ENCODE results near the gene AUH. TPM values are rescaled to one million over a fixed set of nuclear protein-coding genes. Genes with fewer than 3 reads are reported as not detected.

The AUH gene
- total RNA-seq, 1 experiment from 2014 or later: 29.0 TPM

DNA sequence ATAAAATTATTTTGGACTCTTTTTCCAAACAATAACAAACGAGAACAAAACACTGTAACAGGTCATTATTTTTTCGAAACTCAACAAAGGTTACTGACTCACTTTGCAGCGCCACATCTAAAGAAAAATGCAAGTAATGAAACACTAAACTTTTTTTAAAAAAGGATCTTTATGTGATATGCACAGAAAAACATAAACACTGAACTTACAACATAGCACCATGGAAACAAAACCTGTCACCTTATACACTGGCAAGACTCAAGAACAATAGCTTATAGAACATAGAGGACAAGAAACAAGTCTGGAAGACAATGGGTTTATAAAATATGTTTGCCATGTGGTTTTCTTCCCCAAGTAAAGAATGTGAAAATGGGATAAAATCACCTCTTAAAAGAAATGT is 85.2 kb downstream of the AUH start:
- no TSS peak for BruUV-seq (replicated peaks)
- Histone ChIP-seq H3K9me3 (ENCODE audit: control insufficient read depth in 1 of 2, insufficient read depth in 1 of 2, low read depth in 1 of 2, low read length in 2 of 2) (no peaks in the 10 kb centered on the region), H3K9me2 (ENCODE audit: insufficient read depth) (no peaks in the 10 kb centered on the region), H3K27ac (ENCODE audit: low read depth, low read length) (no peak overlapping the region), H2AFZ (ENCODE audit: low read depth, low read length, poor library complexity, severe bottlenecking) (no peak overlapping the region), H3K9ac (ENCODE audit: low read length) (no peak overlapping the region), H3K4me1 (ENCODE audit: control insufficient read depth in 1 of 2, insufficient read depth in 2 of 2, low read length in 2 of 2) (peaks cover 2 to 14% of the 10 kb centered on the region in 2 experiments; a peak in 2 of 4 replicates), H3K4me2 (ENCODE audit: low read length) (no peak overlapping the region), H3K27me3 (ENCODE audit: insufficient read depth, low read length) (no peaks in the 10 kb centered on the region), H4K20me1 (ENCODE audit: insufficient read depth) (no peaks in the 10 kb centered on the region), H3K4me3 (replicated peaks in 1 of 2; ENCODE audit: low read depth in 1 of 2, low read length in 2 of 2) (no peak overlapping the region), H3K79me2 (ENCODE audit: insufficient read depth, low read length) (no peaks in the 10 kb centered on the region; the same call in 1 of the 2 replicates), H3K36me3 (ENCODE audit: control insufficient read depth in 1 of 2, insufficient read depth in 2 of 2, low read length in 2 of 2) (no peaks in the 10 kb centered on the region)
- DNase-seq (ENCODE audit: low read depth, low spot score) (no peak), ATAC-seq (no peak)
- POLR2A ChIA-PET: no interaction called here
- intact Hi-C loops (cut with micrococcal nuclease): no loop called here
- CTCF ChIA-PET: no interaction called here
- TF ChIP-seq SRF (IDR thresholded peaks at IDR 0.05; ENCODE audit: low read depth) (no peak), EZH2 (IDR thresholded peaks at IDR 0.05) (no peak), EZH2phosphoT487 (IDR thresholded peaks at IDR 0.05; ENCODE audit: borderline replicate concordance) (no peak), POLR2A (IDR thresholded peaks at IDR 0.05; ENCODE audit: borderline replicate concordance, extremely low read depth, insufficient read depth, insufficient read length) (no peak), CBX3 (IDR thresholded peaks at IDR 0.05; ENCODE audit: low read depth) (no peak), JUND (IDR thresholded peaks at IDR 0.05) (no peak), ELF1 (IDR thresholded peaks at IDR 0.05; ENCODE audit: borderline replicate concordance, low read depth) (no peak), SP1 (IDR thresholded peaks at IDR 0.05; ENCODE audit: low read depth) (no peak), POLR2AphosphoS5 (IDR thresholded peaks at IDR 0.05; ENCODE audit: low read depth, low read length) (no peak), ZNF274 (IDR thresholded peaks at IDR 0.05; ENCODE audit: low read depth, low read length) (no peak), ZFX (IDR thresholded peaks at IDR 0.05) (no peak), CEBPB (IDR thresholded peaks at IDR 0.05; ENCODE audit: low read depth) (no peak), YY1 (IDR thresholded peaks at IDR 0.05; ENCODE audit: extremely low read depth, insufficient replicate concordance, low read depth, low read length) (no peak), RAD21 (IDR thresholded peaks at IDR 0.05; ENCODE audit: low read depth) (no peak), FOSL1 (IDR thresholded peaks at IDR 0.05; ENCODE audit: low read depth) (no peak)
- TF ChIP-seq, protein P1, sequence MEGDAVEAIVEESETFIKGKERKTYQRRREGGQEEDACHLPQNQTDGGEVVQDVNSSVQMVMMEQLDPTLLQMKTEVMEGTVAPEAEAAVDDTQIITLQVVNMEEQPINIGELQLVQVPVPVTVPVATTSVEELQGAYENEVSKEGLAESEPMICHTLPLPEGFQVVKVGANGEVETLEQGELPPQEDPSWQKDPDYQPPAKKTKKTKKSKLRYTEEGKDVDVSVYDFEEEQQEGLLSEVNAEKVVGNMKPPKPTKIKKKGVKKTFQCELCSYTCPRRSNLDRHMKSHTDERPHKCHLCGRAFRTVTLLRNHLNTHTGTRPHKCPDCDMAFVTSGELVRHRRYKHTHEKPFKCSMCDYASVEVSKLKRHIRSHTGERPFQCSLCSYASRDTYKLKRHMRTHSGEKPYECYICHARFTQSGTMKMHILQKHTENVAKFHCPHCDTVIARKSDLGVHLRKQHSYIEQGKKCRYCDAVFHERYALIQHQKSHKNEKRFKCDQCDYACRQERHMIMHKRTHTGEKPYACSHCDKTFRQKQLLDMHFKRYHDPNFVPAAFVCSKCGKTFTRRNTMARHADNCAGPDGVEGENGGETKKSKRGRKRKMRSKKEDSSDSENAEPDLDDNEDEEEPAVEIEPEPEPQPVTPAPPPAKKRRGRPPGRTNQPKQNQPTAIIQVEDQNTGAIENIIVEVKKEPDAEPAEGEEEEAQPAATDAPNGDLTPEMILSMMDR (IDR thresholded peaks at IDR 0.05 in 2 of 3, conservative IDR thresholded peaks at IDR 0.05 in 1 of 3; ENCODE audit: borderline replicate concordance in 1 of 3, insufficient read depth in 1 of 3, low read depth in 2 of 3, low read length in 2 of 3): no peak
- TF ChIP-seq, protein P2, sequence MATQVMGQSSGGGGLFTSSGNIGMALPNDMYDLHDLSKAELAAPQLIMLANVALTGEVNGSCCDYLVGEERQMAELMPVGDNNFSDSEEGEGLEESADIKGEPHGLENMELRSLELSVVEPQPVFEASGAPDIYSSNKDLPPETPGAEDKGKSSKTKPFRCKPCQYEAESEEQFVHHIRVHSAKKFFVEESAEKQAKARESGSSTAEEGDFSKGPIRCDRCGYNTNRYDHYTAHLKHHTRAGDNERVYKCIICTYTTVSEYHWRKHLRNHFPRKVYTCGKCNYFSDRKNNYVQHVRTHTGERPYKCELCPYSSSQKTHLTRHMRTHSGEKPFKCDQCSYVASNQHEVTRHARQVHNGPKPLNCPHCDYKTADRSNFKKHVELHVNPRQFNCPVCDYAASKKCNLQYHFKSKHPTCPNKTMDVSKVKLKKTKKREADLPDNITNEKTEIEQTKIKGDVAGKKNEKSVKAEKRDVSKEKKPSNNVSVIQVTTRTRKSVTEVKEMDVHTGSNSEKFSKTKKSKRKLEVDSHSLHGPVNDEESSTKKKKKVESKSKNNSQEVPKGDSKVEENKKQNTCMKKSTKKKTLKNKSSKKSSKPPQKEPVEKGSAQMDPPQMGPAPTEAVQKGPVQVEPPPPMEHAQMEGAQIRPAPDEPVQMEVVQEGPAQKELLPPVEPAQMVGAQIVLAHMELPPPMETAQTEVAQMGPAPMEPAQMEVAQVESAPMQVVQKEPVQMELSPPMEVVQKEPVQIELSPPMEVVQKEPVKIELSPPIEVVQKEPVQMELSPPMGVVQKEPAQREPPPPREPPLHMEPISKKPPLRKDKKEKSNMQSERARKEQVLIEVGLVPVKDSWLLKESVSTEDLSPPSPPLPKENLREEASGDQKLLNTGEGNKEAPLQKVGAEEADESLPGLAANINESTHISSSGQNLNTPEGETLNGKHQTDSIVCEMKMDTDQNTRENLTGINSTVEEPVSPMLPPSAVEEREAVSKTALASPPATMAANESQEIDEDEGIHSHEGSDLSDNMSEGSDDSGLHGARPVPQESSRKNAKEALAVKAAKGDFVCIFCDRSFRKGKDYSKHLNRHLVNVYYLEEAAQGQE (IDR thresholded peaks at IDR 0.05; ENCODE audit: low read depth): no peak
- RAD21 ChIA-PET (ENCODE audit: low non-redundant PET in 1 of 2, low total read pairs in 2 of 2, uncharacterized antibody in 2 of 2, unreplicated experiment in 2 of 2): interaction anchor here in 1 of 2 experiments (0.6 kb wide), 1 partner anchor 13 kb away, joined by 3 read pairs; no protein-coding TSS in a partner anchor

Data from HCT116 (cell line).